ENCODE results near the gene HGFAC.

The HGFAC gene

DNA sequence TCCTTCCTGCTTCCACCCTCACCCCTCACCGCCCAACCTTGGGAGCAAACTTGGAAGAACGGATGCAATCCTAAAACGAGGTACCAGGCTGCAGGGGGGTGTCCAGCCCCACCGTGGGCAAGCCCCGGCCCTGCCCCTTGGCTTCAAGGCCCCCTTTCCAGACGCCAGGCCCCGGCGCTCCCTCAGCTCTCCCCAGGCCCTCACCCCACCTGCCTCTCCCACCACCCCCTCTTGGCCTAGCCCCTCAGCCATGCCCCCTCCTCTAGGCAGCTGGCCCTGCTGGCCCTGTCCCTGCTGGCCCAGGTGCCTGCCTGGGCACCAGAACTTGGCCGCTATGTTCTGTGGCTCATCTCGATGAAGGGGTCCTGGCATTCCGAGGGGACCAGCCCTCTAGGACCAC, 56.6 kb downstream of the HGFAC start:
- no peak overlapping the region for H3K27ac ChIP-seq (ENCODE audit: low read depth, low read length)
- H3K9me3 ChIP-seq (ENCODE audit: low read length) = no peaks in the 10 kb centered on the region
- H3K9ac ChIP-seq (ENCODE audit: low read length) = no peak overlapping the region
- H3K36me3 ChIP-seq (ENCODE audit: insufficient read depth, low read length) = peaks cover under 1% of the 10 kb centered on the region
- no peaks in the 10 kb centered on the region for H3K4me1 ChIP-seq (ENCODE audit: insufficient read depth, low read length)
- peaks cover 0 to 33% of the 10 kb centered on the region in 2 donors for H3K27me3 ChIP-seq (ENCODE audit: control insufficient read depth in 1 of 2, insufficient read depth in 2 of 2, low read length in 2 of 2)
- no peak overlapping the region for H3K4me3 ChIP-seq (ENCODE audit: low read depth in 1 of 2, low read length in 2 of 2)
